Naive B cell (primary cell): ENCODE results near the gene NPTXR. TPM values are rescaled to one million over a fixed set of nuclear protein-coding genes. Genes with fewer than 3 reads are reported as not detected.
A peak's percentile ranks its signal among the peaks of the same experiment; 100 is the strongest.
"Not testable (repeated sequence)": the region's sequence is repeated elsewhere in the genome, so short reads cannot be mapped to it uniquely, and the experiment has no call there.

Source experiments
- ATAC-seq, 2 donors: fragments of 150-1000 bp; cut with Tn5 transposase; 2 replicates each; pipeline ENCODE4 v1.10.0; 2021; ENCODE audit warnings: low read depth in 2 of 2, mild to moderate bottlenecking in 2 of 2, moderate library complexity in 2 of 2
- DNase-seq: peaks from one replicate; pipeline ENCODE4 v3.0.0; 2022
- H3K27ac Mint-ChIP-seq, 6 donors: one replicate each; pipeline ENCODE4 v1.8.0; 2020 to 2022; ENCODE audit warnings: mild to moderate bottlenecking in 6 of 6, mixed read lengths in 6 of 6, moderate library complexity in 5 of 6, inconsistent platforms in 2 of 6
- H3K27me3 Mint-ChIP-seq, 3 donors: one replicate each; pipeline ENCODE4 v1.8.0; 2021 to 2022; ENCODE audit warnings: mixed read lengths in 3 of 3, mild to moderate bottlenecking in 1 of 3
- H3K36me3 Mint-ChIP-seq, 2 donors: one replicate each; pipeline ENCODE4 v1.8.0; 2020 to 2022; ENCODE audit warnings: mixed read lengths in 2 of 2, inconsistent platforms in 1 of 2, mild to moderate bottlenecking in 1 of 2
- H3K4me1 Mint-ChIP-seq, 3 donors: one replicate each; pipeline ENCODE4 v1.8.0; 2020 to 2022; ENCODE audit warnings: mixed read lengths in 3 of 3, inconsistent platforms in 1 of 3, mild to moderate bottlenecking in 1 of 3, moderate library complexity in 1 of 3
- H3K4me3 Mint-ChIP-seq, 8 donors: one replicate each; pipeline ENCODE4 v1.8.0; 2020 to 2022; ENCODE audit warnings: mild to moderate bottlenecking in 8 of 8, mixed read lengths in 8 of 8, moderate library complexity in 8 of 8, inconsistent platforms in 2 of 8
- H3K9me3 Mint-ChIP-seq, 7 donors: one replicate each; pipeline ENCODE4 v1.8.0; 2020 to 2022; ENCODE audit warnings: mixed read lengths in 7 of 7, mild to moderate bottlenecking in 5 of 7, inconsistent platforms in 2 of 7, moderate library complexity in 1 of 7
- polyA plus RNA-seq, 6 donors: library from polyadenylated mRNA; unstranded; fragments of 300-500 nt; fragmentation: Illumina TruSeq; gene quantifications; one replicate each; pipeline ENCODE4 v1.2.3, GENCODE V29; 2021; ENCODE audit warnings: low read depth in 6 of 6

Gene NPTXR
- polyA plus RNA-seq, 6 donors from 2014 or later = 0.05 to 0.17 (median 0.11) TPM; not detected in 3

DNA sequence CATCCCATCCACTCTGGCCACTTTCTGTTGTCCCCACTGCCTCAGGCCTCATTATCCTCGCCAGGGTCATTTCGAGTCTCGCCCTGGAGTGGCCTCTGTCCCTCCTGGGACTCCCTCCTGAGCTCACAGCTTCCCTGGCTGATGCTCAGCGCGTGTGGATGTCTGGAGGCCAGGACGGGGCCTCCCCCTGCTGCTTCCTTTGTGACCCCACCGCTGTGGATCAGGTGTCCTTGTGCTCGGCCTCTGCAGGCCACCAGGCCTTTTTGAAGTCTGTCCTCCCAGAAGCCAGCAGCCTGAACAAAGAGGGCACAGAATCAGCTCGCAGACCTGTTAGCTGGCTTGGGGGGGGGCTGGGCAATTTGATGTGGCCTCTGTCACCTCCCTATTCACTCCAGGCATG, 14.7 kb upstream of the NPTXR start:
- ATAC-seq = no peak
- Mint-ChIP-seq H3K4me3 (no peak overlapping the region), H3K27ac (no peak overlapping the region), H3K9me3 (no peaks in the 10 kb centered on the region), H3K4me1 (peaks cover 0 to 11% (median 4%) of the 10 kb centered on the region in 3 donors), H3K27me3 (peaks cover 8 to 35% (median 10%) of the 10 kb centered on the region in 3 donors), H3K36me3 (no peaks in the 10 kb centered on the region)
- DNase-seq = no peak

DNA sequence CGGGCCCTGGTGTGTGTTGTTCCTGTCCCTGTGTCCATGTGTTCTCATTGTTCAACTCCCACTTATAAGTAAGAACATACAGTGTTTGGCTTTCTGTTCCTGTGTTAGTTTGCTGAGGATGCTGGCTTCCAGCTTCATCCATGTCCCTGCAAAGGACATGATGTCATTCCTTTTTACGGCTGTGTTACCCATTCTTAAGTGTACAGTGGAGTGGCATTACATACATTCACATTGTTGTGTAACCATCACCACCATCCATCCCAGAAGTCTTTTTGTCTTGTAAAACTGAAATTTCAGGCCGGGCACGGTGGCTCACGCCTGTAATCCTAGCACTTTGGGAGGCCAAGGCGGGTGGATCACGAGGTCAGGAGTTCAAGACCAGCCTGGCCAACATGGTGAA, 10.6 kb upstream of the NPTXR start:
- DNase-seq, H3K4me1 Mint-ChIP-seq, ATAC-seq, H3K36me3 Mint-ChIP-seq, H3K9me3 Mint-ChIP-seq, H3K4me3 Mint-ChIP-seq: not testable (repeated sequence)
- Mint-ChIP-seq H3K27ac (peak overlapping the region in 1 of 6 donors; percentile 72), H3K27me3 (peaks cover 19 to 59% (median 20%) of the 10 kb centered on the region in 3 donors)

DNA sequence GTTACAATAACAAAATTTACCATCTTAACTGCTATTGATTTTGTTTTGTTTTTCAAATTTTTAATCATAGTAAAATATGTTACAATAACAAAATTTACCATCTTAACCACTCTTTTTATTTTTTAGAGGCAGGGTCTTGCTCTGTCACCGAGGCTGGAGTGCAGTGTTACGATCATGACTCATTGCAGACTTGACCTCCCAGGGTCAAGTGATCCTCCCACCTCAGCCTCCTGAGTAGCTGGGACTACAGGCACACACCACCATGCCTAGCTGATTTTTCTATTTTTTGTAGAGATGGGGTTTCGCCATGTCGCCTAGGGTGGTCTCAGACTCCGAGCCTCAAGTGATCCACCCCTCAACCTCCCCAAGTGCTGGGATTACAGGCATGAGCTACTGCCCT, 10.1 kb upstream of the NPTXR start:
- Mint-ChIP-seq H3K27me3 (peaks cover 24 to 65% (median 26%) of the 10 kb centered on the region in 3 donors), H3K27ac (peak overlapping the region in 1 of 6 donors; percentile 2), H3K4me3 (peak overlapping the region in 1 of 8 donors; percentile 29)
- H3K4me1 Mint-ChIP-seq, H3K9me3 Mint-ChIP-seq, DNase-seq, H3K36me3 Mint-ChIP-seq, ATAC-seq: not testable (repeated sequence)

DNA sequence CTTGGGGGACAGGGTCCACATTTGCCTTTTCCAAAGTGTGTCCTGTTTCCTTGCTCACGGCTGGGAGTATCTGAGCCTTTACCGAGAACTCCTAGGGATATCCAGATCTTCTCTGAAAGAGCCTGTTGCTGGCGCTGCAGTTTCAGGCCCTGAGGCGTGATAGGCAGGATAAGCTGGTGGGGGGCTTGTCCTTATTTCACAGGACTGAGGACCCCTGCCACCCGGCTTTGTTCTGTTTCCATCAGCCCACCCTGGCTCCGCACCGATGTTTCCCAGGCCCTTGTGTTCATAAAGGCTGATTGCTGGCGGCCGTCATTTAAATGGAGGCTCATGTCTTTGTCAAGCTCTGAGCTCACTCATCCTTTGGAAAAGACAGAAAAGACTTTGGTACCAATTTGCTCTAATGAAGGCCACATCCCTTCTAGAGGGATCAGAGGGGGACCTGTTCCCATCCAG, 9.4 kb upstream of the NPTXR start:
- no peaks in the 10 kb centered on the region for H3K4me1 Mint-ChIP-seq
- H3K4me3 Mint-ChIP-seq = no peak overlapping the region
- peaks cover 25 to 63% (median 26%) of the 10 kb centered on the region in 3 donors for H3K27me3 Mint-ChIP-seq
- no peaks in the 10 kb centered on the region for H3K9me3 Mint-ChIP-seq
- H3K36me3 Mint-ChIP-seq = no peaks in the 10 kb centered on the region
- ATAC-seq (no peak), DNase-seq (no peak)
- H3K27ac Mint-ChIP-seq = peak overlapping the region in 1 of 6 donors; percentile 2

DNA sequence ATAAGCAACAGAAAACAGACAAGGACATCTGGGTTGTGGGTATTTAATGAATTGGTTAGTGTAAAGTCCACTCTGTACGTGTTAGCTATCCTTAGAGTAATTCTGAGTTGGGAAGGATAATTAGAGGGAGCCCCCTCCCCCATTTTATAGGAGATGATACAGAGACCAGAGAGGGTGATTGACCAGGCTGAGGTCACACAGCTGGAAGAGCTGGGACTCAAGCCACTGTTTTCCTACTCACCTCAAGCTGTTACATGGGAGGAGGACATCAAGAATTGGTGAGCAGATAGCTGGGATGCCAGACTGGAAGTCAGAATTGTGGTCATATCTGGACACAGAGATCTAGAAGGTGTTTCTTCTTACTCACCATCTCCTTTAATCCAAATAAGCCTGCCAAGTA, 8.7 kb upstream of the NPTXR start:
- Mint-ChIP-seq H3K36me3 (no peaks in the 10 kb centered on the region), H3K27ac (no peak overlapping the region)
- no peak for ATAC-seq

DNA sequence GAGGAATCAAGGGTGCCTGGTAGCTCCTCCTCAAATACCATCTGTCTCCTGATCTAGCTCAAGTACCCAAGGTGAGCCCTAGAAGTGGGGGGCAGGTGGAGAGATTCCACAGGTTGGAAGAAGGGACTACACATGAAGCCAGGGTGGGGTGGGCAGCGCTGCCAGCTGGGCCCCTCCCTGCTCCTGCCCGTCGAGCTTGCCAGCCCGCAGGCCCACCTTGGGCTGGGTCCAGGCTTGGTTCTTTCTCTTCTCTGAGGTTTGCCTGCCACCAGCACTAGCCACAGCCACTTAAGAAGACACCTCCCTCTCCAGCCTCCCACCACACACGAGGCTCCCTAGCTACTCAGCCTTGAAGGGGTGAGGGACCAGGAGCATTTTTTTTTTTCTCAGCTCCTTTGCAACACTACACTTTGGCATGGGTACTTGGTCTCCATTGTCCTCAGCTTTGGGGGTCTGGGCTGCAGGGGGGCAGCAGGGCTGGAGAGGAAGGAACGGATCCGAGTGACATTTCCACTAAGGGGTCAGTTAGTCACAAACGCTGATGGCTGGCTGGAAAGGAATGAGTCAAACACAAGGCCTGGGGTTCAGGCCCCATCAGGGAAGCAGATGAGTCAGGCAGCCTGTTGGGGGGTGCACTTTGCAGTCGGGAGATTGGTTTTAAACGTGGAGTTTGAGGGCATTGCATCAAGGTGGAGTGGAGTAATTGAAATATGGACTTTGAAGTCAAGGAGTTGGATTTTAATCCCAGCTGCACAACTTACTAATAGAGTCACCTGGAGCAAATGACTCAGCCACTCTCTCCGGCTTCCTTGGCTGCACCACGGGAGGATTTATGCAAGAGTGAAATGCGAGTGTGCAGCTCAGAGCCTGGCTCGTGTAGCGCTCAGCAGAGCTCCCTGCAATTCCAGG, 7.4 kb upstream of the NPTXR start:
- H3K27me3 Mint-ChIP-seq = peaks cover 37 to 67% (median 42%) of the 10 kb centered on the region in 3 donors
- ATAC-seq = no peak
- H3K27ac Mint-ChIP-seq = peak overlapping the region in 1 of 6 donors; percentile 53
- no peaks in the 10 kb centered on the region for H3K4me1 Mint-ChIP-seq
- no peaks in the 10 kb centered on the region for H3K36me3 Mint-ChIP-seq
- no peaks in the 10 kb centered on the region for H3K9me3 Mint-ChIP-seq
- no peak for DNase-seq
- H3K4me3 Mint-ChIP-seq = no peak overlapping the region

More for the DNA sequence above, 8.7 kb upstream of the NPTXR start:
- H3K4me1 Mint-ChIP-seq = no peaks in the 10 kb centered on the region
- no peak for DNase-seq
- H3K4me3 Mint-ChIP-seq = no peak overlapping the region
- no peaks in the 10 kb centered on the region for H3K9me3 Mint-ChIP-seq
- peaks cover 29 to 63% (median 29%) of the 10 kb centered on the region in 3 donors for H3K27me3 Mint-ChIP-seq

DNA sequence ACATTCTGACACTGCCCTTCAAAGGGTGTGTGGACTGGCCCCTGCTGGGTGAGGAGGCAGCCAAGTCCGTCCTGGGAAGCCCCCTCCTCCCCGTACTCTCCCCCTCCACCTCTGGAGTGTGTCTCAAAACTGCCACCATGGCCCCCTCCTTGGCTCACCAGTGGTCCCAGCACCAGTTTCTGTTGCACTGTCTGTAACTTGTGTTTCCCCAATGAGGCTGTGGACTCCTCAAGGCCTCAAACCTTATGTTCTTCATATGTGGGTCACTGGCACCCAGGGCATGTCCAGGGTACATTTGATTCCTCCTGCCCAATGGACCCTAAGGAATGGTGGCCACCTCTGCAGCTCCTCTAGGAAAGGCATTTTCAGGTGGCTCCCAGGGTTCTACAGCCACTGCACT, 6.6 kb upstream of the NPTXR start:
- H3K4me3 Mint-ChIP-seq = no peak overlapping the region

DNA sequence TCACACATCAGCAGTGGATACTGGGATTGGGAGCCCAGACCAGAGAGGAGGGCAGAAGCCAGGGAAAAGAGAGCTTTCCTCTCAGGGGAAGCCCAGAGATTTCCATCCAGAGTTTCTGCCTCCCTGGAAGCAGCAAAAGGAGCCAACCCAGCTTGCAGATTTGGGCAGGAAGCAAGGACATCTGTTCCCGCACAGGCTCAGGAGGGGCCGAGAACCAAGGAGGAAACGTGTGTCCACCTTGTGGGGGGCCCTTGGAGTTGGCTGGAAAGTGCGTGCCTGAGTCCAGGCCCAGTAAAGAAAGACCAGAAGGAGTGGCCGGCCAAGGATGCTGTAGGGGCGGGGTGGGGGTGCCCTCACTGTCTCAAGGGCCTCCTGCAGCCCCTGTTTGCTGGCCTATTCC, 6.0 kb upstream of the NPTXR start:
- ATAC-seq (no peak), DNase-seq (no peak)
- Mint-ChIP-seq H3K27me3 (peaks cover 37 to 66% (median 43%) of the 10 kb centered on the region in 3 donors), H3K36me3 (no peaks in the 10 kb centered on the region), H3K9me3 (no peaks in the 10 kb centered on the region), H3K27ac (no peak overlapping the region), H3K4me3 (no peak overlapping the region), H3K4me1 (peaks cover 0 to 1% (median 0%) of the 10 kb centered on the region in 3 donors)

More for the DNA sequence above, 6.6 kb upstream of the NPTXR start:
- no peaks in the 10 kb centered on the region for H3K9me3 Mint-ChIP-seq
- DNase-seq = no peak
- ATAC-seq = no peak
- no peaks in the 10 kb centered on the region for H3K36me3 Mint-ChIP-seq
- peaks cover 34 to 64% (median 43%) of the 10 kb centered on the region in 3 donors for H3K27me3 Mint-ChIP-seq
- H3K4me1 Mint-ChIP-seq = no peaks in the 10 kb centered on the region
- peak overlapping the region in 1 of 6 donors; percentile 56 for H3K27ac Mint-ChIP-seq

DNA sequence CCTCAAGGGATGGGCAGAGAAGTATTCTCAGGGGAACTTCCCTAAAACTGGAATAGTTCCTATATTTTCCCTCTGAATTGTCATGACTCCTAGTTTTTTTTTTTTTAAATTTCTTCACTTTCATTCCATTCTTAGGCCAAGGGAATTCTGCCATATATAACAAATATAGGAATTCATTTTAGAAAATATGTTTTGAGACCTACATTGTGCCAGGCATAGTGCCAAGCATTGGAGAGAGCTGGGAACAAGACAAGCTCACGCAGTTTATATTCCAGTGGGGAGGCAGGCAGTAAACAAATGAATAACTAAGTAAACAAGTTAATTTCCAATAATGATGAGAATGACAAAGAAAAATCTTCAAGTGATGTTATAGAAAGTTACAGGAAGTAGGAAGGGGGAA, 2.6 kb upstream of the NPTXR start:
- H3K4me3 Mint-ChIP-seq = no peak overlapping the region
- ATAC-seq = no peak
- no peak overlapping the region for H3K27ac Mint-ChIP-seq
- peaks cover 0 to 8% of the 10 kb centered on the region in 2 donors for H3K36me3 Mint-ChIP-seq
- no peaks in the 10 kb centered on the region for H3K9me3 Mint-ChIP-seq
- peaks cover 40 to 72% (median 65%) of the 10 kb centered on the region in 3 donors for H3K27me3 Mint-ChIP-seq
- DNase-seq = no peak
- peaks cover 9 to 15% (median 15%) of the 10 kb centered on the region in 3 donors for H3K4me1 Mint-ChIP-seq

DNA sequence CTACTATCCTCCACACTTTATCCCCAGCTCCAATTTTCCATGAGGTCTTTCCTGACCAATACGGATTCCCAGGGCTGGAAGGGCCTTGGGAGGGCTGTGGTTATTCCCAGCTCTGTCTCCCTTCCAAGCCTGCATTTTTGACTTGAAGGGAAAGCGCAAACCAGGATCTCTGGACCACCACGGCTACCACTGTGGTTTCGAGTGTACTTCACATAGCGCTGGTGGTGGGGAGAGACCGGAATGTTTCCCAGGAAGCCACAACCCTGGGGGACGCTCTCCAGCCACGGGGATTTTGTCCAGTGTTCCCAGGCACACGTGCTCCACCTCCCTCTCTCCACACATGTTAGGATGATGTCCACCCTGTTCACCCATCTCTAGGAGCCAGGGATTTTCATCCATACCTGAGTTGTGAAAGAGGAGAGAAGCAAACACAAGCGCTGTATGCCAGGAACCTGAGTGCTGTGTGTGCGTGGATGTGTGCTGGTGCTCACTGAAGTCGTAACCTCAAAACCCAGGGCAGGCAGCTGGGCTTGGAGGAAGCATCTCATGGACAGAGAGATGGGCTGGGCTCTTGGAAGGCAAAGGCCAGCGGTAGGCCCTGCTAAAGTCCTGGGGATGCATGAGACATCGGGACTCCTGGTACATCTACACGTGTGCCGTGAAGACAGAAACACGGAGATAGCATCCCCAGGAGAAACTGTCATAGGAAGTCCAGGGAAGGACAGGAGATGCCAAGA, 1.3 kb upstream of the NPTXR start:
- no peak for DNase-seq
- no peak for ATAC-seq
- Mint-ChIP-seq H3K27ac (no peak overlapping the region), H3K9me3 (no peaks in the 10 kb centered on the region), H3K4me1 (peaks cover 10 to 15% (median 15%) of the 10 kb centered on the region in 3 donors), H3K36me3 (peaks cover 0 to 8% of the 10 kb centered on the region in 2 donors), H3K4me3 (peak overlapping the region; percentile 45 to 81 (median 61)), H3K27me3 (peaks cover 50 to 73% (median 69%) of the 10 kb centered on the region in 3 donors)

DNA sequence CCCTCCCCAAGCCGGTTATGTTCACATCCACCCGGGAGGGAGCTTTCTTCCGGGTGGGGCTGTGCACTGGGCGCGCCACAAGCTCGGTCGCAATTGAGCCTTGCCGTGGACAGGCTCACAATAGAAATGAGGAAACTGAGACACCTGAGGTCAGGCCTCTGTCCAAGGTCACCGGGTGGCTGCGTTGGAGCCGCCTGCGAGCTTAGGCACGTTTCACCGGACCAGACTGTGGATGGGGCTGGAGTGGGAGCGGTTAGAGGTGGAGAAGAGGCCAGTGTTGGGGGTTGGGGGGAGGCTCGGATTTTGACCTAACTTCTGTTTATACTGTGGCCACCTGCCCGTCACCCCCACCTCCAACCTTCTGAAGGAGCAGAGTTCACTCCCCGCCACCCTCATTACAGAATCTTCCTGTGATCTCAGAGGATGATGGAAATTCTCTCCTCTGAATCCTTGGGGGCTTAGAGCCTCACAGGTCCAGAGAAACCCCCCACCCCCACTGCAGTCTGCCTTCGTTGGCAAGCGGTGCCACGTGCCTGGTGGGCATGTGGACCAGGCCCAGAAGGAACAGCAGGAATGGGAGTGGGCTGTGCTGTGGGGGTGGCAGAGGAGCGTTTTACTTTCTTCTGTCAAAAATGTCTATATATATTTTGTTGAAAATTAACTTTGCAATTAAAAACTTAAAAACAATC, 631 bp upstream of the NPTXR start:
- peaks cover 0 to 8% of the 10 kb centered on the region in 2 donors for H3K36me3 Mint-ChIP-seq
- H3K27ac Mint-ChIP-seq = peak overlapping the region in 2 of 6 donors; percentile 61 to 76
- no peaks in the 10 kb centered on the region for H3K9me3 Mint-ChIP-seq
- H3K27me3 Mint-ChIP-seq = peaks cover 54 to 76% (median 70%) of the 10 kb centered on the region in 3 donors
- ATAC-seq (no peak), DNase-seq (no peak)
- H3K4me1 Mint-ChIP-seq = peaks cover 13 to 15% (median 15%) of the 10 kb centered on the region in 3 donors
- H3K4me3 Mint-ChIP-seq = peak overlapping the region; percentile 45 to 85 (median 64)

DNA sequence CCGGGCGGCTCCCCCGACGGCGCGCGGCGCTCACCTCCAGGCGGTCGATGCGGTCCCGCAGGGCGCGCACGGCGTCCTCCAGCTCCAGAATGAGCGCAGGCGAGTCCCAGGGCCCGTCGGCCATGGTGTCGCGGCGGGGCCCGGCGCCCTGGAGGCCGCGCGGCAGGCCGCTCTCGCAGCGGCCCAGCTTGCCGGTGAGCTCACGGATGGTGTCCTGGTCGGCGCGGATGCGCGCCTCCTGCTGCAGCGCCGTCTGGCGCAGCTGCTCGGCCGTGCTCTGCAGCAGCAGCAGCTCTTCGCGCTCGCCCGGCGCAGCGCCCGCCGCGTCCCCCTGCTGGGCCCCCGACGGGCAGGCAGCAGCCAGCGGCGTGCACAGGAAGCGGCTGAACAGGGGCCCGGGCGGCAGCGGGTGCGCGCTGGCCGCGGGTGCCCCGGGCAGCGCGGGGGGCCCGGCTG, 599 bp downstream of the NPTXR start:
- H3K27me3 Mint-ChIP-seq = peaks cover 54 to 80% (median 73%) of the 10 kb centered on the region in 3 donors
- H3K4me1 Mint-ChIP-seq = peaks cover 13 to 15% (median 15%) of the 10 kb centered on the region in 3 donors
- peak overlapping the region in 2 of 8 donors; percentile 50 to 83 for H3K4me3 Mint-ChIP-seq
- no peak overlapping the region for H3K27ac Mint-ChIP-seq
- H3K9me3 Mint-ChIP-seq = no peaks in the 10 kb centered on the region
- peaks cover 0 to 8% of the 10 kb centered on the region in 2 donors for H3K36me3 Mint-ChIP-seq
- DNase-seq (peak; percentile 48), ATAC-seq (peak; percentile 89)
